ENCODE data around the gene NDOR1.

DNA sequence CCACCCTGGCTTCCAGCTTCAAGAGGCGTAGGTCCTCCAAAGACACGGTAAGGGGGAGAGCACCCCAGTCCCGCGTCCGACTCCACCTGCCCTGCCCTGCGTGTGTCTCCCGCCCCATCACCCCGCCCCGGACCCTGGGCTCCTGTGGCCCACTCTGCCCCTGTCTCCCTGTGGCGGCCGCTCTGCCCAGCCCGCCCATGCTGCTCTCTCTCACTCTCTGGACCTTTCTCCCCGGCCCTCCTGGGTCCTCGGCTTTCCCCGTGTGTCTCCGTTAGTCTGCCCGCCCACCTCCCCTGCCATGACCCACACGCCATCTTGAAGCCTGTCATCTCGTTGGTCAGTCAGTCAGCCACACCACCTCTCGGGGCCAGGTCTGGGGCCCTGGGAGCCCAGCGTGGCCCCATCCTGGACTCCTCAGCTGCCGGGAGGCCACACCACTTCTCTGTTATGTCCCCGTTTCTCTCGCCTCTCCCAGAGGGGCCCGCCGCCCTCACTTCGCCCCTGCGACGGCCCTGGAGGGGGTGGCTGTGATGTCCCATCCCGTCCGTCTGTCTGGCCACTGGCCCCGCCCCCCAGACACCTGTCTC lies 40.2 kb upstream of the NDOR1 start:
- TF ChIP-seq, protein P1, sequence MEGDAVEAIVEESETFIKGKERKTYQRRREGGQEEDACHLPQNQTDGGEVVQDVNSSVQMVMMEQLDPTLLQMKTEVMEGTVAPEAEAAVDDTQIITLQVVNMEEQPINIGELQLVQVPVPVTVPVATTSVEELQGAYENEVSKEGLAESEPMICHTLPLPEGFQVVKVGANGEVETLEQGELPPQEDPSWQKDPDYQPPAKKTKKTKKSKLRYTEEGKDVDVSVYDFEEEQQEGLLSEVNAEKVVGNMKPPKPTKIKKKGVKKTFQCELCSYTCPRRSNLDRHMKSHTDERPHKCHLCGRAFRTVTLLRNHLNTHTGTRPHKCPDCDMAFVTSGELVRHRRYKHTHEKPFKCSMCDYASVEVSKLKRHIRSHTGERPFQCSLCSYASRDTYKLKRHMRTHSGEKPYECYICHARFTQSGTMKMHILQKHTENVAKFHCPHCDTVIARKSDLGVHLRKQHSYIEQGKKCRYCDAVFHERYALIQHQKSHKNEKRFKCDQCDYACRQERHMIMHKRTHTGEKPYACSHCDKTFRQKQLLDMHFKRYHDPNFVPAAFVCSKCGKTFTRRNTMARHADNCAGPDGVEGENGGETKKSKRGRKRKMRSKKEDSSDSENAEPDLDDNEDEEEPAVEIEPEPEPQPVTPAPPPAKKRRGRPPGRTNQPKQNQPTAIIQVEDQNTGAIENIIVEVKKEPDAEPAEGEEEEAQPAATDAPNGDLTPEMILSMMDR (IDR thresholded peaks at IDR 0.05), result no peak
- TF ChIP-seq POLR2A (IDR thresholded peaks at IDR 0.05), result no peak
